Myometrial cell (primary cell): ENCODE data around the gene DUOXA2. TPM values are rescaled to one million over a fixed set of nuclear protein-coding genes. Genes with fewer than 3 reads are reported as not detected.

Experiments used
- total RNA-seq: library from RNA; depleted of rRNA; stranded (reverse); fragments of >200 nt; gene quantifications from 2 replicates; pipeline ENCODE4 v1.2.3, GENCODE V29; 2015

DUOXA2 gene
- not detected in 2 replicates for total RNA-seq

DNA sequence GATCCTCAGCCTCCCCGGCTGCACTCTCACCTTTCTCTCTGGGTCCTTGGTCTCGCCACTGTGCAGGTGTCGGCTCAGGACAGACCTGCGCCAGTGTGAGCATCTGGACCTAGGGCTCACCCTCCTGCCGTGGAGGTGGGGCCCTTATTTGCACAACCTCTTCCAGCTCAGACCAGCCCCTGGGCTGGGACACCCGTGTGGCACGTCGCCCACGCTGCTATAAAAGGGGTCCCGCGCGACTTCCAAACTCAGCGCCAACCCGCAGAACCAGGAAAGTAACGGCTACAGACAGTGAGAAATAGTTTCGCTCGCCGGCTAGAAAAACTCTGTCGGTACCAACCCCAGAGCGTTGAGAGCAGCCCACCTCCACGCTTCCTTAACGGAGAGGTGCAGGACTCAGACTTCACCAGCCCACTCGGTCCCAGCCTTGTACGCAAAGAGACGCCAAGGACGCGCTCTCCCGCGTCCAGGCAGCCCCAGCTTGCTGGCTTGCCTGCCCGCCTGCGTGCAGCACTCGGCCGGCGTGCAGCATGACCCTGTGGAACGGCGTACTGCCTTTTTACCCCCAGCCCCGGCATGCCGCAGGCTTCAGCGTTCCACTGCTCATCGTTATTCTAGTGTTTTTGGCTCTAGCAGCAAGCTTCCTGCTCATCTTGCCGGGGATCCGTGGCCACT lies at the start of gene DUOXA2, which contains the start of gene DUOX2:
DUOXA2 (plus strand) TSS at position 251 of the 675 bp plus-strand sequence; CDS start at position 531, 280 bp downstream.
DUOX2 (minus strand) TSS at position 97 of the 675 bp plus-strand sequence. CDS start 761 bp downstream, outside the sequence.

DNA sequence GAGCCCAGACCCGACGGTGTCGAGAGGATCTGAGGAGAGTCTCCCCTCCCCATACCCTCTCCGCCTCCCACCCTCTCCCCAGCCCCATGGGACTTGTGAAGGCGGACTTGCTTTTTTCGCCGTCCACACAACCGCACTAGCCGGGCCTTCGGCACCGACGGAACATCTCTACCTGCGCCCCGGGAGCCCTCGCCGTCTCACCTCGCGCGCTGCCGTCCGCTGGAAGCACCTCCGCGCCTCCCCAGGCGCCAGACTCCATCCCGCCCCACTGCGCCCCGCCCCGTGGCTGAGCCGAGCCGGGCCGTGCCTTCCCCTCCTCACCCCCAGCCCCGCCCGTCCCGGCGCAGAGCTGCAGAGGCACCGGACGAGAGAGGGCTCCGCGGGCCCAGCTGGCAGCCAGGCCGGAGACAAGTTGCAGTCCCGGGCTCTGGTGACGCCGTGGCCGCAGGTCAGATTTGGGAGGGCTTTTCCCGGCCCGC lies 15.6 kb downstream of the DUOXA2 start, which contains the start of the genes DUOX1 and DUOXA1:
DUOX1 (plus strand) TSS at position 344 of the 479 bp plus-strand sequence. CDS start 1,973 bp downstream, outside the sequence.
DUOXA1 (minus strand) TSS at position 229 of the 479 bp plus-strand sequence. CDS start 6,865 bp downstream, outside the sequence.

Other genes starting within 250 kb of the DUOXA2 start
- not detected in 2 replicates for gene TERB2, start 157.6 kb upstream of the DUOXA2 start, total RNA-seq
- 25.5 and 26.8 TPM in 2 replicates for gene SORD, start 91.1 kb upstream of the DUOXA2 start, total RNA-seq
- not detected in 2 replicates for gene DUOX2, start 154 bp upstream of the DUOXA2 start, total RNA-seq
- not detected in 2 replicates for gene DUOXA1, start 15.6 kb downstream of the DUOXA2 start, total RNA-seq
- gene DUOX1, start 15.7 kb downstream of the DUOXA2 start, total RNA-seq, result not detected in 2 replicates
- 2.0 and 7.8 TPM in 2 replicates for gene SHF, start 73.6 kb downstream of the DUOXA2 start, total RNA-seq
- not detected in 2 replicates for gene SLC28A2, start 137.9 kb downstream of the DUOXA2 start, total RNA-seq